Left lung (tissue), 10 donors: ENCODE results near the gene SNRNP70. TPM values are rescaled to one million over a fixed set of nuclear protein-coding genes. Genes with fewer than 3 reads are reported as not detected.
"Not testable (repeated sequence)": the region's sequence is repeated elsewhere in the genome, so short reads cannot be mapped to it uniquely, and the experiment has no call there.

Source experiments
- ATAC-seq: fragments of 200-7000 bp; cut with Tn5 transposase; one replicate; pipeline ENCODE4 v1.9.1; 2020; ENCODE audit warnings: moderate library complexity
- DNase-seq, 4 donors: peaks; one replicate each; pipeline ENCODE4 v3.0.0-alpha.2; 2013 to 2020
- H3K27ac ChIP-seq, 2 donors: fragments of 200-600 bp; sonication (generic) in 1 of 2; one replicate each; pipeline versions ENCODE4 v1.5.0 to v1.8.0; 2020 to 2021
- H3K27me3 ChIP-seq, 2 donors: fragments of 200-600 bp; sonication (generic) in 1 of 2; one replicate each; pipeline versions ENCODE4 v1.5.0 to v1.8.0; 2020 to 2021
- H3K36me3 ChIP-seq, 2 donors: fragments of 200-600 bp; sonication (generic) in 1 of 2; one replicate each; pipeline versions ENCODE4 v1.5.0 to v1.8.0; 2020 to 2021
- H3K4me1 ChIP-seq, 2 donors: fragments of 200-600 bp; one replicate each; pipeline ENCODE4 v1.8.0; 2021
- H3K4me3 ChIP-seq, 2 donors: fragments of 200-600 bp; sonication (generic) in 1 of 2; one replicate each; pipeline versions ENCODE4 v1.5.0 to v1.8.0; 2020 to 2021; ENCODE audit warnings: mild to moderate bottlenecking in 1 of 2
- H3K9me3 ChIP-seq, 2 donors: fragments of 200-600 bp; sonication (generic) in 1 of 2; one replicate each; pipeline versions ENCODE4 v1.5.0 to v1.8.0; 2020 to 2021
- intact Hi-C, 2 donors: fragments of 100-400 bp; cut with DNase I; formaldehyde crosslinking; loops; one replicate each; pipeline versions ENCODE4 v1.11.2 to v1.14.2; 2022
- polyA plus RNA-seq, 6 donors: library from polyadenylated mRNA; unstranded; fragments of 120-200 nt; gene quantifications; one replicate each; pipeline ENCODE4 v1.2.1, GENCODE V29; 2013; ENCODE audit not compliant: insufficient read length in 6 of 6
- total RNA-seq, 2 donors: library from RNA; stranded (reverse); fragmentation: NEBNext Ultra II Directional; extraction: Animal tissue kit (Norgen Biotek cat#: 25700); gene quantifications; one replicate each; pipeline ENCODE4 v1.2.1, GENCODE V29; 2021
- TF ChIP-seq, protein P1 (sequence below), 2 donors: fragments of 200-600 bp; sonication (generic) in 1 of 2; IDR thresholded peaks; one replicate each; pipeline versions ENCODE4 v1.5.0 to v1.8.0; 2021; ENCODE audit warnings: antibody characterized with exemption in 2 of 2
- donor health status: DM: no; HTN: yes; CAD: no.
- donor health status: DM: no; HTN: no; CAD: no.

Gene SNRNP70
- total and polyA plus RNA-seq, 8 donors = 161 to 371 (median 325) TPM

DNA sequence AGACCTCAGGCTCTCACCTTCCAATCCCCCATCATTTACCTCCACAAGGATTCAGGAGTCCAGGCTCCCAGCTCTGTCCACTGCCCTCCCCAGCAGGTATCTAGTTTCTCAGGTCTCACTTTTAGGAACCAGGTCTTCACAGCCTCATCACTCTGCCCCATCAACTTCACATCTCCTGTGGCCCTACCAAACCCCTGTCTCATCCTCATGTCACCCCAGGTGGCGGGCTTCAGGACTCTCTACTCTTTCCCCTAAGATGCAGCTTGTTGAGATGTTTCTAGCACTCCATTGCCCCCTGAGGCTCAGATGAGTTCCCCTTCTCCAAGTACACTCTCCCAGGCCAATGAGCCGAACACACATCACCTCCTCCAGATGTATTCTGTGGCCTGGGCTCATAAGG, 35.6 kb downstream of the SNRNP70 start:
- TF ChIP-seq, protein P1, sequence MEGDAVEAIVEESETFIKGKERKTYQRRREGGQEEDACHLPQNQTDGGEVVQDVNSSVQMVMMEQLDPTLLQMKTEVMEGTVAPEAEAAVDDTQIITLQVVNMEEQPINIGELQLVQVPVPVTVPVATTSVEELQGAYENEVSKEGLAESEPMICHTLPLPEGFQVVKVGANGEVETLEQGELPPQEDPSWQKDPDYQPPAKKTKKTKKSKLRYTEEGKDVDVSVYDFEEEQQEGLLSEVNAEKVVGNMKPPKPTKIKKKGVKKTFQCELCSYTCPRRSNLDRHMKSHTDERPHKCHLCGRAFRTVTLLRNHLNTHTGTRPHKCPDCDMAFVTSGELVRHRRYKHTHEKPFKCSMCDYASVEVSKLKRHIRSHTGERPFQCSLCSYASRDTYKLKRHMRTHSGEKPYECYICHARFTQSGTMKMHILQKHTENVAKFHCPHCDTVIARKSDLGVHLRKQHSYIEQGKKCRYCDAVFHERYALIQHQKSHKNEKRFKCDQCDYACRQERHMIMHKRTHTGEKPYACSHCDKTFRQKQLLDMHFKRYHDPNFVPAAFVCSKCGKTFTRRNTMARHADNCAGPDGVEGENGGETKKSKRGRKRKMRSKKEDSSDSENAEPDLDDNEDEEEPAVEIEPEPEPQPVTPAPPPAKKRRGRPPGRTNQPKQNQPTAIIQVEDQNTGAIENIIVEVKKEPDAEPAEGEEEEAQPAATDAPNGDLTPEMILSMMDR (IDR thresholded peaks at IDR 0.05) = no peak
- H3K27ac ChIP-seq = no peak overlapping the region
- H3K4me1 ChIP-seq = peaks cover 15 to 40% of the 10 kb centered on the region in 2 donors
- H3K36me3 ChIP-seq = no peaks in the 10 kb centered on the region
- DNase-seq (no peak), ATAC-seq (no peak)
- H3K4me3 ChIP-seq = no peak overlapping the region
- H3K27me3 ChIP-seq = peaks cover 7 to 31% of the 10 kb centered on the region in 2 donors
- intact Hi-C loops = no loop called here
- H3K9me3 ChIP-seq = no peaks in the 10 kb centered on the region

DNA sequence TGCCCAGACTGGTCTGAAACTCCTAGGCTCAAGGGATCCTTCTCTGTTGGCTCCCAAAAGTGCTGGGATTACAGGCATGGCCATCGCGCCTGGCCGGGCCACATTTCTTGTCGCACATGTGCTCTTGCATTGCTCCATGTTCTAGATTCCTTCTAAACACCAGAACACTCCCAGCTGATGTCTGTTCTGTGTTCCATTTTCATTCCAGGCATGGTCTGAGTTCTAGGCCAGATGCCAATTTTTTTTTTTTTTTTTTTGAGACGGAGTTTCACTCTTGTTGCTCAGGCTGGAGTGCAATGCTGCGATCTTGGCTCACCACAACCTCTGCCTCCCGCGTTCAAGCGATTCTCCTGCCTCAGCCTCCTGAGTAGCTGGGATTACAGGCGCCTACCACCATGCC, 36.6 kb downstream of the SNRNP70 start:
- intact Hi-C loops, H3K36me3 ChIP-seq, DNase-seq, ATAC-seq, H3K27ac ChIP-seq, H3K9me3 ChIP-seq, H3K4me3 ChIP-seq: not testable (repeated sequence)
- peaks cover 15 to 32% of the 10 kb centered on the region in 2 donors for H3K4me1 ChIP-seq
- peaks cover 7 to 31% of the 10 kb centered on the region in 2 donors for H3K27me3 ChIP-seq

DNA sequence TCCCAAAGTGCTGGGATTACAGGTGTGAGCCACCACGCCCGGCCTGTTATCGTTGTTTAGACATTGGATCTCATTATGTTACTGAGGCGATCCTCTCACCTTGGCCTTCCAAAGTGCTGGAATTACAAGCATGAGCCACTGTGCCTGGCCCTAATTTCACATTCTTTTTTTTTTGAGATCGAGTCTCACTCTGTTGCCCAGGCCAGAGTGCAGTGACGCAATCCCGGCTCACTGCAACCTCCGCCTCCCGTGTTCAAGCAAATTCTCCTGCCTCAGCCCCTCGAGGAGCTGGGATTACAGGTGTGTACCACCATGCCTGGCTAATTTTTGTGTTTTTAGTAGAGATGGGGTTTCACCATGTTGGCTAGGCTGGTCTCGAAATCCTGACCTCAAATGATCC, 38.0 kb downstream of the SNRNP70 start:
- DNase-seq, H3K4me3 ChIP-seq, H3K27ac ChIP-seq, ATAC-seq, intact Hi-C loops, H3K9me3 ChIP-seq, H3K36me3 ChIP-seq: not testable (repeated sequence)
- H3K4me1 ChIP-seq = peaks cover 10 to 25% of the 10 kb centered on the region in 2 donors
- H3K27me3 ChIP-seq = peaks cover 7 to 31% of the 10 kb centered on the region in 2 donors

DNA sequence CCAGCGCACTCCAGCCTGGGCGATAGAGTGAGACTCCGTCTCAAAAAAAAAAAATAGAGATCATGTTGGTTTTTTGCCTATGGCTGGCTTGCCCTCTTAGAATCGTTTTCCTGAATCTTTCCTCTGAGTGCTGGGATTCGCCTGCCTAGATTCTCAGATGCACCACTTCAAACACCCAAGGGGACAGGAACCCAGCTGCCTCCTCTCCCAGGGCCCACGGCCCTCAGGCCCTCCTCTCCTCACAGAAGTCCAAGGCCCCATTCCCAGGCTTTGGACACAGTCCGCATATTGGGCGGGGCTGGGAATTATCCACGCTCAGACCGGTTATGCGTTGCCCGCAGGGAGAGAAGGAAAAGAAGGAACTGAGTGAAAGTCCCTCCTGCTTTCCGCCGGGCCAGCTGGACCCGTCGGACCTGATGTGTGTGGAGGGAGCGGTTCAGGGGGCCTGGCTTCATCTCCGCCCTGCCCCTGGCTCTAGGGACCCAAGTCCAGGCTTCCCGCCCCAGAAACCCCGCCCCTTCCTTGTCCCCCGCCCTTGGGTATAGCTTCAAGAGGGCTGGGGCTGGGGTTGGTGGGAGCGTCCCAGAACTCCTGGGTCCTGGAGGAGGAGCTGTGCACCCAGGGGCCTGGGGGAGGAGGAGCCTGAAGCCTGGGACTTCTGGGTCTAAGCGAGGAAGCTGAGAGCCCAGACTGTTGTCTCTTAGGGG, 39.9 kb downstream of the SNRNP70 start:
- ATAC-seq = no peak
- H3K9me3 ChIP-seq = no peaks in the 10 kb centered on the region
- DNase-seq = no peak
- intact Hi-C loops = no loop called here
- peaks cover 5 to 19% of the 10 kb centered on the region in 2 donors for H3K27me3 ChIP-seq
- H3K4me1 ChIP-seq = peaks cover under 1 to 16% of the 10 kb centered on the region in 2 donors
- no peak overlapping the region for H3K27ac ChIP-seq
- TF ChIP-seq, protein P1 (IDR thresholded peaks at IDR 0.05) = no peak
- no peaks in the 10 kb centered on the region for H3K36me3 ChIP-seq
- no peak overlapping the region for H3K4me3 ChIP-seq

DNA sequence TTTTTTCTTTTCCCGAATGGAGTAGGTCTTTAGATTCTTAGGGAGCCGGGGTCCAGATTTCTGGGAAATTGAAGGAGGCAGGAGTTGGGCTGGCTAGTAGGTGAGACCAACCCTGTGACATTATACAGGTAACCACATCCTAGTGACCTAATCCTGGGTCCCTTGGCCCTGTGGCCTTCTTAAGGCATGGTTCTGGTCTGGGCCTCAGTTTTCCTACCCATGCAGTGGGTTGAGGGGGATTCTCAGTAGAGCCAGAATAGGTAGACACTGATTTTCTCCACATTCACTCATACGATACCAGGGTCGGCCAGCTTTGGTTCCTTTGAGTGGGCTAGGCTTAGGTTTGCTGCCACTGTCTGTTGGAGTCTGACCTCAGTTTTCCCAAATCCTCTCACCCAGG, 41.3 kb downstream of the SNRNP70 start:
- no peak for ATAC-seq
- Histone ChIP-seq H3K27me3 (peaks cover 0 to 5% of the 10 kb centered on the region in 2 donors), H3K4me1 (peaks cover 0 to 13% of the 10 kb centered on the region in 2 donors), H3K36me3 (no peaks in the 10 kb centered on the region), H3K9me3 (no peaks in the 10 kb centered on the region), H3K4me3 (no peak overlapping the region), H3K27ac (no peak overlapping the region)
- DNase-seq = no peak
- intact Hi-C loops = no loop called here
- TF ChIP-seq, protein P1 (IDR thresholded peaks at IDR 0.05) = no peak

DNA sequence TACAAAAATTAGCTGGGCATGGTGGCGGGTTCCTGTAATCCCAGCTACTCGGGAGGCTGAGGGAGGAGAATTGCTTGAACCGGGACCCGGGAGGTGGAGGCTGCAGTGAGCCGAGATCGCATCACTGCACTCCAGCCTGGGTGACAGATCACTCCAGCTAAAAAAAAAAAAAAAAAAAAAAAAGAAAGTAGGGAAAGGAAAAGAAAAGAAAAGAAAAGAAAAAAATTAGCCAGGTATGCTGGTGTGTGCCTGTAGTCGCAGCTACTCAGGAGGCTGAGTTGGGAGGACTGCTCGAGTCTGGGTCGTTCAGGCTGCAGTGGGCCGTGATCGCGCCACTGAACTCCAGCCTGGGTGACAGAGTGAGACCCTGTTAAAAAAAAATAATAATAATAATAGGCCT, 42.0 kb downstream of the SNRNP70 start:
- H3K27ac ChIP-seq, intact Hi-C loops, H3K36me3 ChIP-seq, DNase-seq, ATAC-seq, H3K27me3 ChIP-seq, H3K9me3 ChIP-seq: not testable (repeated sequence)
- peaks cover 0 to 13% of the 10 kb centered on the region in 2 donors for H3K4me1 ChIP-seq
- peak overlapping the region in 1 of 2 donors; percentile 32 for H3K4me3 ChIP-seq
